ENCODE measurements around the gene SPTBN1.

Gene SPTBN1

DNA sequence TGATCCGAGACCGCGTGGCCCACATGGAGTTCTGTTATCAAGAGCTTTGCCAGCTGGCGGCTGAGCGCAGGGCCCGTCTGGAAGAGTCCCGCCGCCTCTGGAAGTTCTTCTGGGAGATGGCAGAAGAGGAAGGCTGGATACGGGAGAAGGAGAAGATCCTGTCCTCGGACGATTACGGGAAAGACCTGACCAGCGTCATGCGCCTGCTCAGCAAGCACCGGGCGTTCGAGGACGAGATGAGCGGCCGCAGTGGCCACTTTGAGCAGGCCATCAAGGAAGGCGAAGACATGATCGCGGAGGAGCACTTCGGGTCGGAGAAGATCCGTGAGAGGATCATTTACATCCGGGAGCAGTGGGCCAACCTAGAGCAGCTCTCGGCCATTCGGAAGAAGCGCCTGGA, 172.8 kb downstream of the SPTBN1 start:
- TF ChIP-seq ELF4 (IDR thresholded peaks at IDR 0.05) = no peak
- no peak for TF ChIP-seq CTBP1 (IDR thresholded peaks at IDR 0.05; ENCODE audit: borderline replicate concordance)
- no peak for TF ChIP-seq PKNOX1 (IDR thresholded peaks at IDR 0.05)
- no peak for TF ChIP-seq FOXM1 (IDR thresholded peaks at IDR 0.05; ENCODE audit: borderline replicate concordance)
- no peak for TF ChIP-seq ARNT (IDR thresholded peaks at IDR 0.05)
- no peak for TF ChIP-seq SUZ12 (IDR thresholded peaks at IDR 0.05)
- no peak for TF ChIP-seq LEF1 (IDR thresholded peaks at IDR 0.05; ENCODE audit: borderline replicate concordance)
- no peak for TF ChIP-seq FOXK2 (IDR thresholded peaks at IDR 0.05)
- TF ChIP-seq HDGF (IDR thresholded peaks at IDR 0.05; ENCODE audit: borderline replicate concordance) = no peak
- TF ChIP-seq NFRKB (IDR thresholded peaks at IDR 0.05) = no peak
- TF ChIP-seq ZNF384 (IDR thresholded peaks at IDR 0.05) = no peak
- TF ChIP-seq FOXA1 (IDR thresholded peaks at IDR 0.05) = no peak
- TF ChIP-seq BHLHE40 (IDR thresholded peaks at IDR 0.05; ENCODE audit: borderline replicate concordance) = no peak
- TF ChIP-seq SP1 (IDR thresholded peaks at IDR 0.05) = no peak
- no peak for TF ChIP-seq TARDBP (IDR thresholded peaks at IDR 0.05)
- TF ChIP-seq L3MBTL2 (conservative IDR thresholded peaks at IDR 0.05) = no peak
- CTCF ChIA-PET = no interaction called here
- no peak for DNase-seq (ENCODE audit: extremely low spot score)
- POLR2A ChIA-PET = no interaction called here

DNA sequence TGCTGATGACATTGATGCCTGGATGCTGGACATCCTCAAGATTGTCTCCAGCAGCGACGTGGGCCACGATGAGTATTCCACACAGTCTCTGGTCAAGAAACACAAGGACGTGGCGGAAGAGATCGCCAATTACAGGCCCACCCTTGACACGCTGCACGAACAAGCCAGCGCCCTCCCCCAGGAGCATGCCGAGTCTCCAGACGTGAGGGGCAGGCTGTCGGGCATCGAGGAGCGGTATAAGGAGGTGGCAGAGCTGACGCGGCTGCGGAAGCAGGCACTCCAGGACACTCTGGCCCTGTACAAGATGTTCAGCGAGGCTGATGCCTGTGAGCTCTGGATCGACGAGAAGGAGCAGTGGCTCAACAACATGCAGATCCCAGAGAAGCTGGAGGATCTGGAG, 173.3 kb downstream of the SPTBN1 start:
- no peak for DNase-seq (ENCODE audit: extremely low spot score)
- TF ChIP-seq NFRKB (IDR thresholded peaks at IDR 0.05) (no peak), FOXK2 (IDR thresholded peaks at IDR 0.05) (no peak), PKNOX1 (IDR thresholded peaks at IDR 0.05) (no peak), SP1 (IDR thresholded peaks at IDR 0.05) (no peak), HDGF (IDR thresholded peaks at IDR 0.05; ENCODE audit: borderline replicate concordance) (no peak), SUZ12 (IDR thresholded peaks at IDR 0.05) (no peak), ELF4 (IDR thresholded peaks at IDR 0.05) (no peak), FOXM1 (IDR thresholded peaks at IDR 0.05; ENCODE audit: borderline replicate concordance) (no peak), ARNT (IDR thresholded peaks at IDR 0.05) (no peak), BHLHE40 (IDR thresholded peaks at IDR 0.05; ENCODE audit: borderline replicate concordance) (no peak), CTBP1 (IDR thresholded peaks at IDR 0.05; ENCODE audit: borderline replicate concordance) (no peak), TARDBP (IDR thresholded peaks at IDR 0.05) (no peak), FOXA1 (IDR thresholded peaks at IDR 0.05) (no peak)
- ChIA-PET CTCF (no interaction called here), POLR2A (no interaction called here)

- TF ChIP-seq BHLHE40 (IDR thresholded peaks at IDR 0.05; ENCODE audit: borderline replicate concordance) (no peak), SUZ12 (IDR thresholded peaks at IDR 0.05) (no peak), HDGF (IDR thresholded peaks at IDR 0.05; ENCODE audit: borderline replicate concordance) (no peak), NFRKB (IDR thresholded peaks at IDR 0.05) (no peak), CTBP1 (IDR thresholded peaks at IDR 0.05; ENCODE audit: borderline replicate concordance) (no peak), FOXM1 (IDR thresholded peaks at IDR 0.05; ENCODE audit: borderline replicate concordance) (no peak), TARDBP (IDR thresholded peaks at IDR 0.05) (no peak), FOXA1 (IDR thresholded peaks at IDR 0.05) (no peak), ZNF384 (IDR thresholded peaks at IDR 0.05) (no peak), SP1 (IDR thresholded peaks at IDR 0.05) (no peak), ELF4 (IDR thresholded peaks at IDR 0.05) (no peak), LEF1 (IDR thresholded peaks at IDR 0.05; ENCODE audit: borderline replicate concordance) (no peak), ARNT (IDR thresholded peaks at IDR 0.05) (no peak)
- DNase-seq (ENCODE audit: extremely low spot score) = no peak
- ChIA-PET CTCF (no interaction called here), POLR2A (no interaction called here)
These were observed 174.1 kb downstream of the SPTBN1 start for GRCh38 chr2:54629914-54630857.

GRCh38 chr2:54630858-54631497, 174.9 kb downstream of the SPTBN1 start:
- no peak for DNase-seq (ENCODE audit: extremely low spot score)
- POLR2A ChIA-PET = no interaction called here
- TF ChIP-seq NFRKB (IDR thresholded peaks at IDR 0.05) (no peak), ARNT (IDR thresholded peaks at IDR 0.05) (no peak), FOXM1 (IDR thresholded peaks at IDR 0.05; ENCODE audit: borderline replicate concordance) (no peak), BHLHE40 (IDR thresholded peaks at IDR 0.05; ENCODE audit: borderline replicate concordance) (no peak), PKNOX1 (IDR thresholded peaks at IDR 0.05) (no peak), L3MBTL2 (conservative IDR thresholded peaks at IDR 0.05) (no peak), ELF4 (IDR thresholded peaks at IDR 0.05) (no peak), ZNF384 (IDR thresholded peaks at IDR 0.05) (no peak)
- CTCF ChIA-PET = no interaction called here

- DNase-seq (ENCODE audit: extremely low spot score) = no peak
- TF ChIP-seq ZNF384 (IDR thresholded peaks at IDR 0.05) = no peak
- TF ChIP-seq L3MBTL2 (conservative IDR thresholded peaks at IDR 0.05) = no peak
- TF ChIP-seq HDGF (IDR thresholded peaks at IDR 0.05; ENCODE audit: borderline replicate concordance) = no peak
- no peak for TF ChIP-seq PKNOX1 (IDR thresholded peaks at IDR 0.05)
- TF ChIP-seq BHLHE40 (IDR thresholded peaks at IDR 0.05; ENCODE audit: borderline replicate concordance) = no peak
- ChIA-PET POLR2A (no interaction called here), CTCF (no interaction called here)
These were observed 175.6 kb downstream of the SPTBN1 start for GRCh38 chr2:54631755-54632154.

Measured in HEK293T (cell line).